ELF-1 (cell line): ENCODE data around the gene NDUFC2.
"Not testable (repeated sequence)": the region's sequence is repeated elsewhere in the genome, so short reads cannot be mapped to it uniquely, and the experiment has no call there.

ENCODE experiments used
- DNase-seq: peaks from one replicate; pipeline ENCODE4 v3.0.0-alpha.2; 2016; ENCODE audit warnings: low read depth, low spot score

The NDUFC2 gene

GRCh38 chr11:78079232-78080083 lies at the start of gene NDUFC2:
TSS of gene NDUFC2 (minus strand) at chr11:78079862. CDS start at chr11:78079744, 118 bp downstream.
- DNase-seq: peak; percentile 82

GRCh38 chr11:78127403-78127802 lies 47.7 kb upstream of the NDUFC2 start:
- DNase-seq: no peak

GRCh38 chr11:78112582-78113275 lies 33.1 kb upstream of the NDUFC2 start:
- no peak for DNase-seq

- DNase-seq: no peak
These were observed 31.6 kb upstream of the NDUFC2 start for GRCh38 chr11:78111298-78111697.

GRCh38 chr11:78110830-78111229 lies 31.2 kb upstream of the NDUFC2 start:
- no peak for DNase-seq

- no peak for DNase-seq
These were observed 30.7 kb upstream of the NDUFC2 start for GRCh38 chr11:78110351-78110750.

- no peak for DNase-seq
These were observed 29.7 kb upstream of the NDUFC2 start for GRCh38 chr11:78109081-78110015.

- no peak for DNase-seq
These were observed 21.2 kb upstream of the NDUFC2 start for GRCh38 chr11:78100676-78101472.

- DNase-seq: no peak
These were observed 20.6 kb upstream of the NDUFC2 start for GRCh38 chr11:78100261-78100660.

GRCh38 chr11:78099666-78100065 lies 20.0 kb upstream of the NDUFC2 start:
- DNase-seq: no peak

- DNase-seq: no peak
These were observed 18.2 kb upstream of the NDUFC2 start for GRCh38 chr11:78097666-78098385.

GRCh38 chr11:78094250-78094649 lies 14.6 kb upstream of the NDUFC2 start:
- DNase-seq: no peak

- DNase-seq: not testable (repeated sequence)
These were observed 6.9 kb upstream of the NDUFC2 start for GRCh38 chr11:78086521-78087074.

GRCh38 chr11:78085972-78086371 lies 6.3 kb upstream of the NDUFC2 start:
- no peak for DNase-seq

- DNase-seq: not testable (repeated sequence)
These were observed 4.8 kb upstream of the NDUFC2 start for GRCh38 chr11:78084506-78084905.

GRCh38 chr11:78083021-78083420 lies 3.4 kb upstream of the NDUFC2 start:
- DNase-seq: no peak

GRCh38 chr11:78082146-78082545 lies 2.5 kb upstream of the NDUFC2 start:
- DNase-seq: no peak

GRCh38 chr11:78081583-78081982 lies 1.9 kb upstream of the NDUFC2 start:
- DNase-seq: no peak

GRCh38 chr11:78080818-78081495 lies 1.3 kb upstream of the NDUFC2 start:
- DNase-seq: no peak
